Transverse colon (tissue), 4 donors: ENCODE results near the gene HAPLN3.

Experiments
- CTCF ChIP-seq, 5 experiments: fragments of 200-600 bp in 3 of 5; fragments of 450-650 bp in 2 of 5; sonication (generic) in 3 of 5; IDR thresholded peaks; 1 replicate in 2 of 5; 2 replicates in 3 of 5; pipeline ENCODE4 v1.5.1; 2016 to 2017; ENCODE audit warnings: antibody characterized with exemption in 5 of 5, inconsistent platforms in 3 of 5, mild to moderate bottlenecking in 2 of 5, moderate library complexity in 1 of 5
- POLR2AphosphoS5 ChIP-seq, 3 donors: sonication (generic); formaldehyde crosslinking; IDR thresholded peaks; one replicate each; pipeline ENCODE4 v1.6.1; 2016; ENCODE audit warnings: antibody characterized with exemption in 3 of 3

DNA sequence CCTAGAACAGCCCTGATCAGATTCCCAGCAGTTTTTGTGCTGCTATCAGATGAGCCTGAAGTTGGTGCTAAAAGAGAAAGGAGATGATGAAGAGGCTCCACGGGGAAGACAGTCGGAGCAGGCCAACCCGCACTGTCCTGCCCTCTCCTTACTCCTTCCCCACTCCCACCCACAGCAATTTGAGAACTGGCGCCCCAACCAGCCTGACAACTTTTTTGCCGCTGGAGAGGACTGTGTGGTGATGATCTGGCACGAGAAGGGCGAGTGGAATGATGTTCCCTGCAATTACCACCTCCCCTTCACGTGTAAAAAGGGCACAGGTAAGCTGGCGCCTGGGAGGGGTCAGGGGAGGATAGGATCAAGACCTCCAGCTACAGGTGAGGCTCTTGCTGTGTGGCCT is 22.6 kb downstream of the HAPLN3 start:
- TF ChIP-seq POLR2AphosphoS5 (IDR thresholded peaks at IDR 0.05): no peak
- no peak for TF ChIP-seq CTCF (IDR thresholded peaks at IDR 0.05)
